Jurkat, Clone E6-1 (cell line): ENCODE data around the gene SSRP1.
"Not testable (repeated sequence)": the region's sequence is repeated elsewhere in the genome, so short reads cannot be mapped to it uniquely, and the experiment has no call there.

ENCODE experiments used
- DNase-seq: peaks from one replicate; pipeline ENCODE4 v3.0.0-alpha.2; 2011; ENCODE audit warnings: low read depth, low spot score
- H3K4me3 ChIP-seq: 2 replicates; pipeline ENCODE4 v1.5.1; 2011; ENCODE audit warnings: mild to moderate bottlenecking, low read length, control low read depth, moderate library complexity

Gene SSRP1

GRCh38 chr11:57343825-57344224 is 8.1 kb upstream of the SSRP1 start:
- H3K4me3 ChIP-seq: no peak overlapping the region
- no peak for DNase-seq

GRCh38 chr11:57342702-57343101 is 7.0 kb upstream of the SSRP1 start:
- DNase-seq: no peak
- H3K4me3 ChIP-seq: no peak overlapping the region

DNA sequence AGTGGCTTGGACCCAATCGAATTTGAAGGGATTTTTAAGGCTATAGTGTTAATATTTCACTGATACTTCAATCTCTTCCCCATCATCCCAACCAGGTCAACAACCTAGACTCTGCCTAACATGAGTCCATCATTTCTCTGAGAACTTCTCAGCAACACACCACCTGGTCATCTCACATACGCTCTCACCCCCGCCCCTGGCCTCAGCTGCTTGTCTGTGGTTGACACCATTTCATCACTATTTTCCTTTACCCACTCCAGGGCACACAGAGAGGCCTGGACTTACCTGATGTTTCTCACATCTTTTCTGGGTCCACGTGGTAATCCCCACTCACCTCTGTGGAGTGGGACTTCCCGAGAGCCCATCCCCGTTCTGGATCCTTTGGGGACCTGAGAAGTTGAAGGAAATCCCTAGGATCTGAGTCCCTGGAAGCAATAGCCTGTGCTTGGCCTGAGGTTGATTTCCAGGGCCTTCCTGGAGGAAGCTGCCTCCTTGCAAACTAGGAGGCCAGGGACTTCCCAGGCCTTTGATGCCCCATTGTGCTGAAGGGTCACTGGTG is 5.6 kb upstream of the SSRP1 start:
- no peak for DNase-seq
- no peak overlapping the region for H3K4me3 ChIP-seq

GRCh38 chr11:57340039-57340615 is 4.4 kb upstream of the SSRP1 start:
- DNase-seq: no peak
- H3K4me3 ChIP-seq: no peak overlapping the region

DNA sequence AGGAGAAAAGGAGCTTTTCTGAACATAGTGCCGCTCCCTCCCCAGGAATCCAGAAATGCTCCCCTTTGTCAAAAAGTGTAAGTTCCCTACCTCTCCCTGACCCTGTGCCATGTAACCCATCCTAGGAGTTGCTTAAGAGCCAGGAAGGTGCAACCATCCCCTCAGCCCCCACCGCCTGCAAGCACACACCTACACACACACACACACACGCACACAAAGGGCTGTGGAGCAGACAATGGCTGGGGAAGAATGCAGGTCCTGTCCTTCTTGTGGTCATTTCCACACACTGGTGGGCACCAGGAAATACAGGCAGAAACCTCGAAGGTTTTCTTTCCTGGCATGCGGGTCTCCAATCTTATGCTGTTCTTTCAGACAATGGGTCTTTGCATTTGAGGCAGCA is 3.6 kb upstream of the SSRP1 start:
- no peak for DNase-seq
- no peak overlapping the region for H3K4me3 ChIP-seq

DNA sequence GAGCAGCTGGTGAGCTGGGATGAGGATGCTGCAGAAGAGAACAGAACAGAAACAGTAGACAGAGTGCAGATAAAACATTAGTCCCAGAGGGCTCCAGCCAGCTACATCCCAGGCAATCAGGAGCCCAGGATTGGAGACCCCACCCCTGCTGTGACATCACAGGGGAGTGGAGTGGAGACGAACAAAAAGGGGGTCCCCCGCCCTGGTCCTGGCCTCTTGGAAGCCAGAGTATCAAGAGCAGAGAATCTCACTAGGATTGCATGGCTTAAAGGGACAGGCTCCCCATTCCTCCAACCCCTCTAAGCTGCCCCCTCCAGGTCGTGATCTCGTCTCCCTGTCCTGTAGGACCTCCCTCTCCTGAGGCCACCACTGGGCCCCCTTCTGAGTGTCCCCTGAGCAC is 2.5 kb upstream of the SSRP1 start, which contains the start of gene P2RX3:
TSS of gene P2RX3 (plus strand) at position 211 of the 400 bp plus-strand sequence. CDS start 199 bp downstream, outside the sequence.
- no peak for DNase-seq
- no peak within 1 kb of the TSS for H3K4me3 ChIP-seq

DNA sequence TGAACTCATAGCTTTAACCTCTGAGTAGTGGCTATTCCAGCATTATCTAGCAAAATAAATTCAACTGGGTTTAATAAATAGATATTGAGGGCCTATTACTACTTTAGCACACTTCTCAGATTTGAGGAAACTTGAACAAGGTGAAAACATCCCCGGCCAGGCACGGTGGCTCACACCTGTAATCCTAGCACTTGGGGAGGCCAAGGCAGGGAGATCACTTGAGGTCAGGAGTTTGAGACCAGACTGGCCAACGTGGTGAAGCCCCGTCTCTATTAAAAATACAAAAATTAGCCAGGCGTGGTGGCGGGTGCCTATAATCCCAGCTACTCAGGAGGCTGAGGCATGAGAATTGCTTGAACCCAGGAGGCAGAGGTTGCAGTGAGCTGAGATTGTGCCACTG is 1.2 kb upstream of the SSRP1 start:
- not testable (repeated sequence) for DNase-seq, H3K4me3 ChIP-seq

DNA sequence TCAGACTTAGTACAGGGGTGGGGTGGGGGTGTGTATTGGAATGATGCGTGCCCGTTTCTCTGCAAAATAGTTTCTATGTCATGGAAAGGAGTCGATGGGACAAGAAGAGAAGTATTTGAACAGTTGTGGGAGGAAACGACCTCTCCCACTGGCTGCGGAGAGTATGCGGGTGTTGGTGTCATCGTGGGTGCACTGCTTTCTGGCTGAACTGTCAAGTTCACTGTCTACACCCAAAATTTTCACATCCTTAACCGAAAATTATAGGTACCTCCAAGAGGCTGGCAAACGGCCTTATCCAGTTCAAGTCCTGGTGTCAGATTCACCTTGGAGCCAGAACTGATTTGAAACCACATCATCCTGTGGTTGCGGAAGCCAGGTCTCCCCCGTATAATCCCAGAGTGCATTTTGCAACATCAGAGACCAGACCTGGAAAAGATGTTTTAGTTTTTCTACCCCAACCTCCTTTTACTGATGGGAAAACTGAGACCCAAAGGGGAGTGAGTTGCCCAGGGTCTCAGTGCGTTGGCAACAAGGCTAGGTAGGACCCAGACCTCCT is 497 bp upstream of the SSRP1 start:
- no peak for DNase-seq
- peak overlapping the region; percentile 75 for H3K4me3 ChIP-seq

- H3K4me3 ChIP-seq: peak overlapping the region; percentile 75
- DNase-seq: no peak
These were observed 709 bp downstream of the SSRP1 start for GRCh38 chr11:57335023-57335342.

GRCh38 chr11:57332694-57333440 is 2.8 kb downstream of the SSRP1 start:
- H3K4me3 ChIP-seq: peak overlapping the region; percentile 75
- peak; percentile 86 for DNase-seq

DNA sequence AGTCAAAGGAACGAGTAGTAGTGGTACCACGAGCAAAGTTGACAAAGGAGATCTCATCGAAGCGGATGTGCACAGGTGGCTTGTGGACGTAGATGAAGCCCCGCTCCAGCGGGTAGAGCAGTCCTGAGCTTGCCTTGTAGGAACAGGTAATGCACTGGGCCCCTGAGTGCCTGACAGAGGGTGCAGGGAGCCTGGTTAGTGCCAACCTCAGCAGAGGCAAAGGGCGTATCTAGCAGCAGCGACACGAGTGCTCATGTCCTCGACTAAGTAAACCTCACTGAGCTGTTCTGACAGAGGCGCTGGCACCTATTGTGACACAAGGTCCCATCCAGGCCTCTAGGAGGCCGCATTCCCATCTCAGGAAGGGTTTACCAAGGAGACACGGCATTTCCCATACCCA is 4.0 kb downstream of the SSRP1 start:
- DNase-seq: no peak
- no peak overlapping the region for H3K4me3 ChIP-seq

DNA sequence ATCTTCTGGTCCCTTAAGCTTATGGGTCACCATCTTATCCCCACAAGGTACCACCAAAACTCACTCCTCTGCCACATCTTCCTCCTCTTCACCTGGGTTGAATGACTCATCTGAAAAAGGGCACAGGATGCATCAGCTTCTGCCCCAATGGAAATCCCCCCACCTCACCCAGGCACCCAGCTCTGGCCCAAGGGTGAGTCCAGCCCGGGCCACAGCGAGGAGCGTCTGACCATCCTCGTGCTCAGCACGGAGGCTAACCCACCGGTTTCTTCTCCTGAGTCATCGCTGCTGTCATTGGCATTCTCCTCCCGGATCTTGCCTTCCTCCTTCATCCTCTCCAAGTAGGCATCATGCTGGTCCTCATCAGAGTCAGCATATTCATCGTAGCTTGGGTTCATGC is 5.7 kb downstream of the SSRP1 start:
- no peak for DNase-seq

DNA sequence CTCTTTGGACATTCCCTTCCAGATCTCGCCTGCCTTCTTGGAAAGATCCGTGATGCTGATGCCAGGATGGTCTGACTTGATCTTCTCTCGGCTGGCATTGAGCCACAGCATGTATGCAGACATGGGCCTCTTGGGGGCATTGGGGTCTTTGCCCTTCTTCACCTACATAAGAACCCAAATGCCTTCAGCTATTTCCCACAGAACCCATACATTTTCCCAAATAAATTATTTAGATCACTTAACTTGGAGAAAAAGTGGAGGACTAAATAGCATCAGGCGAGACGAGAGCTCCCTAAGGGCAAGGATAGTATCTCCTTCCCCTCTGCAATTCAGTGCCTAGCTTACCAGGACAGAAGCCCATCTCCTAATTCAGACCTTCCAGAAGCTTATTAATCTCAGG is 8.0 kb downstream of the SSRP1 start:
- DNase-seq: no peak
- H3K4me3 ChIP-seq: no peak overlapping the region

More for the DNA sequence above, 5.7 kb downstream of the SSRP1 start:
- no peak overlapping the region for H3K4me3 ChIP-seq

- DNase-seq: no peak
- peak overlapping the region; percentile 67 for H3K4me3 ChIP-seq
These were observed 10.0 kb downstream of the SSRP1 start for GRCh38 chr11:57325735-57326048.

DNA sequence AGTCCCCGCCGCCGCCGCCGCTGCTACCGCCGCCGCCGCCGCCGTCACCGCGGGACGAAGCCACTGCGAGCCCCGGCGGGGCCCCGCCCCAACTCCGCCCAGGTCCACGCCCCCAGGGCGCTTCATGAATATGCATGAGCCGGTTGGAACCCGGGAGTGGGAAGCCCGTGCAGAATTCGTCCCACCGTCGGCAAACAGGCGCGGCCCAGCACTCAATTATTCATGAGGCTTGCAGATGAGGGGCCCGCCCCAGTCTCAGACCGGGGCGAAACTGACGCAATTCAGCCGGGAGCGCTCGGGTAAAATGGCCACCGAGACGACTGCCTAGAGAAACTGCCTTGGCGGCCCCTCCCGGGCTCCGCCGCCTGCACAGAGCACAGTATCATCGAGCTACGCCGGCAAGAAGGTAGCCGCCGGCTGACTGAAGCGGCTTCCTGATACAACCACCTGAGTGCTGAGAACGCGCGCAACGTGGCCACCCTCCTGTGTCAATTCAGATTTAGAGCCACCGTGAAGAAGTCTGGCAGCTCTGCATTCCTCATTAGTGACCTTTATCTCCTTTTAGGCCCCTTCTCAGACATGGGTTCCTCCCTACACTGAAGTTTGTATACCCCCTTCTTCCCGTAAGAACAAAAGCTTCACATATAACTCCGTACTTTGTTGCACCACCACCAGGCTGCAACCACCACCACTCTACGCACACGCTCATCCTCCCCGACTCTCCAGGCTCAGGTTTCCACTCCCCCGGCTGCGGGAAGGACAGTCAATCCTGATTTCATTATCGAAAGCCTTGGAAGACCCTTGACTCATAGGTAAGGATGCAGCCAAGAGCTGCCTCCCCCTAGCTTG is 10.6 kb downstream of the SSRP1 start, which contains the start of gene TNKS1BP1:
TSS of gene TNKS1BP1 (minus strand) at position 67 of the 849 bp plus-strand sequence. CDS start 3,067 bp downstream, outside the sequence.
- H3K4me3 ChIP-seq: peak within 1 kb of the TSS; percentile 67
- DNase-seq: peak; percentile 91

DNA sequence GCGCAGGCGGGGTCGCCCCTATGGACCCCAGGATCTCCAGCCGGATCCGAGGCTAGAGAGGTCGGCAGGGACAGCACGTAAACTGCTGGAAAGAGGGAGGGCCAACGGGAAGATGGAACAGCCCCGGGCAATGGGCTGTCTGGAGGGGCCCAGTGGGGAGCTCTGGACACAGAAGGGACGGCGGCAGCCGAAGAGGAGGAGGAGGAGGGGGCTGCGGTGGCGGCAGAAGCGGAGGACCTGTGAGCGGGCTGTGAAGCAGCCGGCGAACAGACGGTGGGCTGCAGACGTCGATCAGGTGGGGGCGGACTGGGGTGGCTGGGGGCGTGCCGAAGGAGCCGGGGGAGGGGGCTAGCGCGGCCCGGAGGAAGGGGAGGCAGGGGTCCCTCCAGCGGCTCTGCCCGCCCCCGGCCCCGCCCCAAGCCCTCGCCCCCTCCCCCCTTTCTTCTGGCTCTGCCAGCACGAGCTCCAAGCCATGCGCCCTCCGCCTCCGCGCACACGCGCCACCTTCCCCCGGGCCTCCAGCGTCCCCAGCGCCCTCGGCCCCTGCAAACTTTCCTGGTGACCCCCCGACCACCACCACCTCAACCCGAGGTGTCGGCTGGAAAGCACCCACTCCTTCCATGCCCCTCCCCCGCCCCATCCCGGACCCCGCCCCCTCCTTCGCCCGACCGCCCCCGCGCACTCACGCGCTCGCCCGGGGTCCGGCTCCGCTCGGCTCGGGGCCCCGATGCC is 11.4 kb downstream of the SSRP1 start:
- no peak for DNase-seq
- peak overlapping the region; percentile 54 for H3K4me3 ChIP-seq

GRCh38 chr11:57323855-57324153 is 11.9 kb downstream of the SSRP1 start:
- no peak for DNase-seq

DNA sequence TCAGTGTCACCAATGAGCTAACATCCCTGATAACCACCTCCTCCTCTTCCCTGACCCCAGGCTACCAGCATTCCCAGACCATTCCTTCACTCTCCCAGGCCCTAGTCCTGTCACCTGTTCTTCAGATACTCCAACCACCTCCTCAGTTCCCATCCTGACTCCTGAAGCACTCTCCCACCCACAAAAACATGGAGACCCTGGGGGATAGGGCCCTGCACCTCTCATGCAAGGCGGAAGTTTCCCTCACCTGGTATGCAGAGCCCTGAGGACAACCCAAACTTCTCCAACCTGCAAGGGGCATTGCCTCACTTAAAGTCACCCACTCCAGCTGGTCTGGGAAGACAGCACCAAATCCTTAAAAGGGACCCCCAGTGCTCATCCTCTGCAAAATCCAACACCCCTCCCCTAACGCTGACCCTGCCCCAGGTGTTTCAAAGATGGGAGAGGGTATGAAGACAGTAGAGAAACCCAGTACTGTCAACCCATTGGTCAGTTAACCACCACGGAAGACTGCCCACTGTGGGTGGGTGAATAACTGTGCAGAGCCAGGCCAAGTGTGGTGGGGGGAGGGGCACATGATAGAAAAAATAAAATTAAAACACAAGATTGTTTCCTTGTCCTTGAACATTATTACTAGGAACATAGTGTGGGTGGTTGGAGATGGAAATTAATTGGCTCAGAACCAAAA is 12.4 kb downstream of the SSRP1 start:
- no peak for DNase-seq
- no peak overlapping the region for H3K4me3 ChIP-seq

More at GRCh38 chr11:57323855-57324153, 11.9 kb downstream of the SSRP1 start:
- H3K4me3 ChIP-seq: no peak overlapping the region; the same call in 1 of the 2 replicates
